KBM-7 (cell line): ENCODE results near the gene HHATL.
"Not testable (repeated sequence)": the region's sequence is repeated elsewhere in the genome, so short reads cannot be mapped to it uniquely, and the experiment has no call there.

Experiments used
- DNase-seq: peaks from one replicate; pipeline ENCODE4 v3.0.0-alpha.2; 2015
- in situ Hi-C: fragments of 300-500 bp; cut with MboI; formaldehyde crosslinking; loops from 2 replicates; pipeline ENCODE4 v1.14.3; 2020; ENCODE audit warnings: low sequenced_read_pairs, low pct_unique_long_range_greater_than_20kb, mixed read lengths

HHATL gene

DNA sequence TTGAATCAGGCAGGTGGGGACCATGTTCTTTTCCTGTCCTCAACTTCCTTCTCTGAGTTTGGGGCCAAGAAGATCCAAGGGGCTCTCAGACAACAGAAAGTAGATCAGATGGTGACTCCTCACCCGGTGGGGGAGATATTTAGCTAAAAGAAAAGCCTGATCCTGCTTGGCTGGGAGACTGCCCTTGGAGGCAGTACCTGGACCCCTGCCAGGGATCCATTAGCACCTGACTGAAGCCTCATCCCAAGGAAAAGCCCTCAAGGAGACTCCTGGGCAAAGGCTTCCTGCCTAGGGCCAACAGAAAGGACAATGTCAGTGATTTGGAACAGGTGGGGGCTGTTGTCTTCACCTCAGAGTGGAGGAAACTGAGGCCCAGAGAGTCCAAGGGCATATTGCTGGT, 33.5 kb upstream of the HHATL start:
- in situ Hi-C loops: loop anchor here (25.0 kb wide), 1 partner anchor 474 kb away; the partner anchor contains the start of gene CCK

GRCh38 chr3:42735615-42736014, 33.0 kb upstream of the HHATL start:
- DNase-seq: no peak
- in situ Hi-C loops: loop anchor here (25.0 kb wide), 1 partner anchor 473 kb away; the partner anchor contains the start of gene CCK

More for the DNA sequence above, 33.5 kb upstream of the HHATL start:
- no peak for DNase-seq

GRCh38 chr3:42735019-42735418, 32.4 kb upstream of the HHATL start:
- in situ Hi-C loops: loop anchor here (25.0 kb wide), 1 partner anchor 473 kb away; the partner anchor contains the start of gene CCK
- no peak for DNase-seq

DNA sequence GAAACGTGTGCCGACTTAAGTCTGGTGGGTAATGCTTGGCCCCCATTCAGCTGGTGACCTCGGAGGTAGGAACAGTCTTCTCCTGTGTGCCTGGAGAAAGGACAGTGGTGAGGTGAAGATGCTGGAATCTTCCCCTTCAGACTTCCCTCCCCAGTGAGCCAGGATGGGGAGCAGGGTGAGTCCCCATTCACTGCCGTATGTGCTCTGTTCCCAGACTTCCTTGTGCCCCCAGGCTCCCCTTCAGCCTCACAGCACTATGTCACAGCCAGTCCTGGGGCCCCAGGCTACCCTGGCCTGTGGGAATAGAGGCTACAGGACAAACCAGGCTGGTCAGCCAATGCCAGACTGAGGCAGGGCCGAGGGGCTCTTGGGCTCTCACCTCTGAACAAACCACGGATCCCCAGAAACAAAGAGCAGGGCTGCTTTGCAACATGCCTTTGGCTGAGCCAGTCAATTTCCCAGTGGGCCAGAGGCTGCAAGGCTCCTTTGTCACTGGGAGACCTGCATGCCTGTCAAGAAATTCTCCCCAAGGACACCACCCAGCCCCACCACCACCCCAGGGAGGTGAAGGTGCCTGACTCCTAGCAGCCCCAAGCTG, 31.8 kb upstream of the HHATL start:
- DNase-seq: no peak
- in situ Hi-C loops: loop anchor here (25.0 kb wide), 1 partner anchor 472 kb away; the partner anchor contains the start of gene CCK

GRCh38 chr3:42733501-42734262, 31.1 kb upstream of the HHATL start:
- no peak for DNase-seq
- in situ Hi-C loops: loop anchor here (25.0 kb wide), 1 partner anchor 471 kb away; the partner anchor contains the start of gene CCK

DNA sequence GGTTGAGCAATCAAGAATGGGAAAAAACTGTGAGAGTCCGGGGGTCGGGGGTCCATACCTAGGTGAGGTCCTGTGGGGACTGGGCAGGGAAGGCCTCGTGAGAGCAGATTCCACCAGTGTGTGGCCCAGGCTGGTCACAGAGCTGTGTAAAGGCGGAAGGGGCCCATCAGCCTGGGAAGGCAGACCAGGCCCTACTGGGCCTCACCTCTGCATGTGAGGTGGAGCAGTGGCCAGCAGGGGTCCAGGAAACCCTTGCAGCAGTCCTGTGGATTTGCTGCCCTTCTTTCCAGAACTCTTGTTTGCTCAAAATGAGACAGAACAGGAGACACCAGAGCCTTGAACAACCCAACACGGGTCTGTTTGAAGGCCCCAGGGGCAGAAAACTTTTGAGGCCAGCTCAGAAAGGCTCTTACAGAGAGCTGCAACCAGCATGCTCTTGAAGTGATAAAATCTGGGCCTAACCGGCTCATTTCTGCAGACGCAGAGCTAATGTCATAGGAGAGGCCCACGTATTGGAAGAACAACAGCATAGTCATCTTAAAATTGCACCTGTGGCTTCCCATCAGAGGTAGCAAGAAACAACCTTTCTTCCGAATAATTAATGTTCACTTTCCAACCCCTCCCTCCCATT, 30.3 kb upstream of the HHATL start:
- in situ Hi-C loops: loop anchor here (25.0 kb wide), 1 partner anchor 471 kb away; the partner anchor contains the start of gene CCK
- DNase-seq: no peak

- no peak for DNase-seq
- in situ Hi-C loops: loop anchor here (25.0 kb wide), 1 partner anchor 470 kb away; the partner anchor contains the start of gene CCK
Observed at GRCh38 chr3:42732196-42732828, 29.7 kb upstream of the HHATL start.

GRCh38 chr3:42731476-42732195, 29.0 kb upstream of the HHATL start:
- DNase-seq: no peak
- in situ Hi-C loops: loop anchor here (25.0 kb wide), 1 partner anchor 469 kb away; the partner anchor contains the start of gene CCK

- no peak for DNase-seq
- in situ Hi-C loops: loop anchor here (25.0 kb wide), 1 partner anchor 469 kb away; the partner anchor contains the start of gene CCK
Observed at GRCh38 chr3:42730706-42731420, 28.3 kb upstream of the HHATL start.

- in situ Hi-C loops: loop anchor here (25.0 kb wide), 1 partner anchor 468 kb away; the partner anchor contains the start of gene CCK
- DNase-seq: no peak
Observed at GRCh38 chr3:42730294-42730693, 27.7 kb upstream of the HHATL start.

- no peak for DNase-seq
- in situ Hi-C loops: loop anchor here (25.0 kb wide), 1 partner anchor 467 kb away; the partner anchor contains the start of gene CCK
Observed at GRCh38 chr3:42729404-42730145, 27.0 kb upstream of the HHATL start.

- DNase-seq: no peak
- in situ Hi-C loops: loop anchor here (25.0 kb wide), 1 partner anchor 467 kb away; the partner anchor contains the start of gene CCK
Observed at GRCh38 chr3:42728668-42729364, 26.2 kb upstream of the HHATL start.

GRCh38 chr3:42728056-42728455, 25.5 kb upstream of the HHATL start:
- in situ Hi-C loops: loop anchor here (25.0 kb wide), 1 partner anchor 466 kb away; the partner anchor contains the start of gene CCK
- no peak for DNase-seq

GRCh38 chr3:42725454-42725853, 22.9 kb upstream of the HHATL start:
- DNase-seq: no peak
- in situ Hi-C loops: loop anchor here (25.0 kb wide), 1 partner anchor 463 kb away; the partner anchor contains the start of gene CCK

DNA sequence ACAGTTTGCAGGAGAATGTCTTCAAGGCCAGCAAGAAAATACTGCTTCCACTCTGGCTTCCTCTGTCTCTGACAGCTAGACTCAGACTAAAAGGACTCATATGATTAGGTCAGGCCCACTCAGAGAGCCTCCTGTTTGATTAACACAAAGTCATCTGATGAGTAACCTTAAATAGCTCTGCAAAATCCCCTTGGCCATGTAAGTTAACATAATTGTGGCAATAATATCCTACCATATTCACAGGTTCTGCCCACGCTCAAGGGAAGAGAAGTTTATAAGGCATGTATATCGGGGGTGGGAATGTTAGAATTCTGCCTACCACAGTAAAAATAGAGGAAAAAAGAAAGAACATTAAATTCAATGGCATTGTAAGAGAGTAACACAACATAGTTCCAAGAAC, 20.6 kb upstream of the HHATL start:
- no peak for DNase-seq
- in situ Hi-C loops: no loop called here

GRCh38 chr3:42722442-42722841, 19.8 kb upstream of the HHATL start:
- in situ Hi-C loops, DNase-seq: not testable (repeated sequence)
